HCT116 (cell line): ENCODE data around the gene NTSR1. TPM values are rescaled to one million over a fixed set of nuclear protein-coding genes. Genes with fewer than 3 reads are reported as not detected.
A peak's percentile ranks its signal among the peaks of the same experiment; 100 is the strongest.

Source experiments
- ATAC-seq: fragments of 200-7000 bp; cut with Tn5 transposase; 2 replicates; pipeline ENCODE4 v1.9.1; 2020; ENCODE audit warnings: mild to moderate bottlenecking, moderate library complexity
- BruUV-seq: library from RNA; stranded (reverse); fragments of 400-500 nt; replicated peaks from 2 replicates; lab custom pipeline; 2021; lab: Mats Ljungman, UMichigan
- CTCF ChIA-PET: fragments of 300-600 bp; sonication (Branson Sonifier 250); formaldehyde crosslinking; loops from one replicate; lab custom pipeline; 2021; ENCODE audit warnings: antibody characterized with exemption; lab: Charles Lee
- POLR2A ChIA-PET: fragments of 300-600, 350-600 bp; sonication (Branson Sonifier 250); formaldehyde crosslinking; loops from one replicate; lab custom pipeline; 2021; ENCODE audit warnings: antibody characterized with exemption; lab: Charles Lee
- RAD21 ChIA-PET, 2 experiments: fragments of 300-600 bp; sonication (Branson Sonifier 250); formaldehyde crosslinking; loops; one replicate each; lab custom pipeline; 2023; ENCODE audit warnings: low total read pairs in 2 of 2; ENCODE audit not compliant: uncharacterized antibody in 2 of 2, unreplicated experiment in 2 of 2, low non-redundant PET in 1 of 2; lab: Charles Lee
- DNase-seq: peaks from one replicate; pipeline ENCODE4 v3.0.0-alpha.2; 2010; ENCODE audit warnings: low read depth, low spot score
- H2AFZ ChIP-seq: fragments of 200-600 bp; shearing (Covaris generic), sonication (generic); 2 replicates; pipeline ENCODE4 v1.6.1; 2017; ENCODE audit warnings: low read depth, mixed run types, mixed read lengths, antibody characterized with exemption, low read length; ENCODE audit not compliant: poor library complexity, severe bottlenecking
- H3K27ac ChIP-seq: 2 replicates; pipeline ENCODE4 v1.5.1; 2012; ENCODE audit warnings: low read depth, low read length
- H3K27me3 ChIP-seq: fragments of 200-600 bp; sonication (generic); 2 replicates; pipeline ENCODE4 v1.6.1; 2016; ENCODE audit warnings: mixed run types, low read length, mixed read lengths; ENCODE audit not compliant: insufficient read depth
- H3K36me3 ChIP-seq, 2 experiments: fragments of 200-500 bp in 1 of 2; fragments of 200-600 bp in 1 of 2; sonication (Bioruptor generic) in 1 of 2; sonication (generic) in 1 of 2; 2 replicates each; pipeline versions ENCODE4 v1.5.1 to v1.6.1; 2014 to 2016; ENCODE audit warnings: low read length in 2 of 2, inconsistent platforms in 1 of 2, mixed read lengths in 1 of 2, mixed run types in 1 of 2; ENCODE audit not compliant: insufficient read depth in 2 of 2, control insufficient read depth in 1 of 2
- H3K4me1 ChIP-seq, 2 experiments: fragments of 200-600 bp in 1 of 2; sonication (generic) in 1 of 2; 2 replicates each; pipeline versions ENCODE4 v1.5.1 to v1.6.1; 2012 to 2017; ENCODE audit warnings: low read length in 2 of 2, inconsistent platforms in 1 of 2, mild to moderate bottlenecking in 1 of 2, mixed read lengths in 1 of 2, mixed run types in 1 of 2, moderate library complexity in 1 of 2; ENCODE audit not compliant: insufficient read depth in 2 of 2, control insufficient read depth in 1 of 2
- H3K4me2 ChIP-seq: fragments of 200-600 bp; sonication (generic); 2 replicates; pipeline ENCODE4 v1.6.1; 2017; ENCODE audit warnings: mixed run types, low read length, mixed read lengths
- H3K4me3 ChIP-seq, 2 experiments: fragments of 200-600 bp in 1 of 2; sonication (generic) in 1 of 2; replicated peaks in 1 of 2; 2 replicates each; pipeline ENCODE4 v1.5.1; 2011 to 2016; ENCODE audit warnings: low read length in 2 of 2, control low read depth in 1 of 2, low read depth in 1 of 2, mild to moderate bottlenecking in 1 of 2, mixed read lengths in 1 of 2, mixed run types in 1 of 2
- H3K79me2 ChIP-seq: fragments of 200-600 bp; sonication (generic); 2 replicates; pipeline ENCODE4 v1.6.1; 2017; ENCODE audit warnings: mild to moderate bottlenecking, mixed run types, low read length, moderate library complexity, mixed read lengths; ENCODE audit not compliant: insufficient read depth
- H3K9ac ChIP-seq: fragments of 200-600 bp; sonication (generic); 2 replicates; pipeline ENCODE4 v1.6.1; 2016; ENCODE audit warnings: low read length, mixed read lengths
- H3K9me2 ChIP-seq: fragments of 200-600 bp; sonication (generic), shearing (Covaris generic); 2 replicates; pipeline ENCODE4 v1.6.1; 2017; ENCODE audit warnings: mixed run types, mild to moderate bottlenecking, moderate library complexity; ENCODE audit not compliant: insufficient read depth
- H3K9me3 ChIP-seq, 2 experiments: fragments of 200-500 bp in 1 of 2; fragments of 200-600 bp in 1 of 2; sonication (Bioruptor generic) in 1 of 2; sonication (generic) in 1 of 2; 2 replicates each; pipeline ENCODE4 v1.6.1; 2014 to 2017; ENCODE audit warnings: low read length in 2 of 2, mixed read lengths in 2 of 2, inconsistent platforms in 1 of 2, low read depth in 1 of 2, mild to moderate bottlenecking in 1 of 2, mixed run types in 1 of 2, moderate library complexity in 1 of 2; ENCODE audit not compliant: control insufficient read depth in 1 of 2, insufficient read depth in 1 of 2
- H4K20me1 ChIP-seq: fragments of 200-600 bp; sonication (generic), shearing (Covaris generic); 2 replicates; pipeline ENCODE4 v1.6.1; 2017; ENCODE audit warnings: mixed run types, mild to moderate bottlenecking, moderate library complexity; ENCODE audit not compliant: insufficient read depth
- POLR2A ChIP-seq: IDR thresholded peaks from 2 replicates; pipeline ENCODE4 v1.7.0; 2011; ENCODE audit warnings: borderline replicate concordance; ENCODE audit not compliant: insufficient read depth, insufficient read length; ENCODE audit errors: extremely low read depth
- SRF ChIP-seq: IDR thresholded peaks from 2 replicates; pipeline ENCODE4 v1.6.1; 2012; ENCODE audit warnings: low read depth
- TCF7L2 ChIP-seq: IDR thresholded peaks from 2 replicates; pipeline ENCODE4 v1.7.0; 2011; ENCODE audit warnings: borderline replicate concordance, inconsistent platforms; ENCODE audit not compliant: insufficient read depth, insufficient read length; ENCODE audit errors: extremely low read depth
- ZFX ChIP-seq: fragments of 450-650 bp; IDR thresholded peaks from 2 replicates; pipeline ENCODE4 v1.6.1; 2017
- intact Hi-C: fragments of 100-400 bp; cut with micrococcal nuclease; formaldehyde crosslinking; loops from 2 replicates; pipeline ENCODE4 v1.10.0; 2022
- total RNA-seq: library from RNA; stranded (reverse); gene quantifications from one replicate; pipeline ENCODE4 v1.2.1, GENCODE V29; 2021; ENCODE audit not compliant: unreplicated experiment
- TF ChIP-seq, protein P1 (sequence below), 3 experiments: fragments of 200-600 bp in 1 of 3; sonication (generic) in 1 of 3; IDR thresholded peaks in 2 of 3; conservative IDR thresholded peaks in 1 of 3; 2 replicates each; pipeline ENCODE4 v1.5.1; 2012 to 2017; ENCODE audit warnings: low read depth in 2 of 3, low read length in 2 of 3, antibody characterized with exemption in 1 of 3, borderline replicate concordance in 1 of 3, control low read depth in 1 of 3, mild to moderate bottlenecking in 1 of 3, mixed read lengths in 1 of 3, mixed run types in 1 of 3, moderate library complexity in 1 of 3; ENCODE audit not compliant: insufficient read depth in 1 of 3

The NTSR1 gene
- total RNA-seq, 1 experiment from 2014 or later = 187 TPM

DNA sequence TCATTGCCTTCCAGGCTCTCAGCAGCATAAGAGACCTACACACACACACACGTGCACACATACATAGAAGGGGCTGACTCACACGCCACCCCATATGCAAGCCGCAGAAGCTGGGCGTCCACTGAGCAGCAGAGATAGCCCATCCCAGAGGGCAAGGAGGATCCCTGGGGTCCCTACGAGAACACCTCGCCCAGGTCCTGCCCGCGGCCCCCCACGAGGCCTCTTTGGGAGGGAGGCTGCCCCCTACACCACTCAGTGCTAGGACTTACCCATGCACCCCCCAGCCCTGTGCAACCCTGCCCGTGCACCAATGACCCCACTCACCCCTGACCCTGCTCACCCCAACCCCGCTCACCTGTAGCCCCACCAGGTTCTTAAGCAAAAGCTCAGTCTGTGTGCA lies 20.6 kb upstream of the NTSR1 start (continued):
- TF ChIP-seq, protein P1, sequence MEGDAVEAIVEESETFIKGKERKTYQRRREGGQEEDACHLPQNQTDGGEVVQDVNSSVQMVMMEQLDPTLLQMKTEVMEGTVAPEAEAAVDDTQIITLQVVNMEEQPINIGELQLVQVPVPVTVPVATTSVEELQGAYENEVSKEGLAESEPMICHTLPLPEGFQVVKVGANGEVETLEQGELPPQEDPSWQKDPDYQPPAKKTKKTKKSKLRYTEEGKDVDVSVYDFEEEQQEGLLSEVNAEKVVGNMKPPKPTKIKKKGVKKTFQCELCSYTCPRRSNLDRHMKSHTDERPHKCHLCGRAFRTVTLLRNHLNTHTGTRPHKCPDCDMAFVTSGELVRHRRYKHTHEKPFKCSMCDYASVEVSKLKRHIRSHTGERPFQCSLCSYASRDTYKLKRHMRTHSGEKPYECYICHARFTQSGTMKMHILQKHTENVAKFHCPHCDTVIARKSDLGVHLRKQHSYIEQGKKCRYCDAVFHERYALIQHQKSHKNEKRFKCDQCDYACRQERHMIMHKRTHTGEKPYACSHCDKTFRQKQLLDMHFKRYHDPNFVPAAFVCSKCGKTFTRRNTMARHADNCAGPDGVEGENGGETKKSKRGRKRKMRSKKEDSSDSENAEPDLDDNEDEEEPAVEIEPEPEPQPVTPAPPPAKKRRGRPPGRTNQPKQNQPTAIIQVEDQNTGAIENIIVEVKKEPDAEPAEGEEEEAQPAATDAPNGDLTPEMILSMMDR (IDR thresholded peaks at IDR 0.05 in 2 of 3, conservative IDR thresholded peaks at IDR 0.05 in 1 of 3; ENCODE audit: borderline replicate concordance in 1 of 3, insufficient read depth in 1 of 3, low read depth in 2 of 3, low read length in 2 of 3) = no peak
- TF ChIP-seq ZFX (no peak), SRF (no peak), TCF7L2 (no peak)

DNA sequence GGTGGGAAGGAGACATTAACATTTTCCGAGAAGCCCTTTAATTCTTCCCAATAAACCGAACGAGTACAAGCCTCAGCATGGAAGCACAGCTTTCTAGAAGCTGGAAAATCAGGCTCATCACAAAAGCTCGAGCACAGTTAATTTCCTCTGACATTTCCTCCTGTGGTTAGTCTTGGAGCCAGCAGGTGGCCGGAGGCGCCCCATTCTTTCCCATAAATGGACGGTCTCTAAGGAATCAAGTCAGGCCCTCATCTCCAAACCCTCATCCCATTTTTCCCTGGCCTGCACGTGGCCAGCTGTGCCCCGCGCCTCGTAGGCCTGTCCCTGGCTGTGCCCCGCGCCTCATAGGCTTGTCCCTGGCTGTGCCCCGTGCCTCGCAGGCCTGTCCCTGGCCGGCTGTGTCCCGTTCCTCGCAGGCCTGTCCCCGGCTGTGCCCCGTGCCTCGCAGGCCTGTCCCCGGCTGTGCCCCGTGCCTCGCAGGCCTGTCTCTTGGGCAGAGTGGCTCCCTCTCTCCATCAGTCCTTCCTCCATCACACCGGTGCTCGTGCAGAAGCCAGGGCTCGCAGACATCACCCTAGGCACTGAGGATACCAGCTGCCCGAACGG lies 19.7 kb upstream of the NTSR1 start:
- intact Hi-C loops = no loop called here

More for the DNA sequence above, 19.7 kb upstream of the NTSR1 start:
- Histone ChIP-seq H3K9me3 (no peaks in the 10 kb centered on the region), H3K9me2 (no peaks in the 10 kb centered on the region), H2AFZ (no peak overlapping the region), H3K9ac (no peak overlapping the region), H3K4me1 (peaks cover 6 to 24% of the 10 kb centered on the region in 2 experiments)
- BruUV-seq = no TSS peak
- RAD21 ChIA-PET = no interaction called here
- ATAC-seq = peak; percentile 57
- TF ChIP-seq POLR2A = no peak
- TF ChIP-seq, protein P1 (IDR thresholded peaks at IDR 0.05 in 2 of 3, conservative IDR thresholded peaks at IDR 0.05 in 1 of 3; ENCODE audit: borderline replicate concordance in 1 of 3, insufficient read depth in 1 of 3, low read depth in 2 of 3, low read length in 2 of 3) = peak in 1 of 3 experiments; percentile 33; a peak in 1 of 6 replicates
- TF ChIP-seq, all 23 proteins: peak for 1
- Histone ChIP-seq H3K36me3 (no peaks in the 10 kb centered on the region), H4K20me1 (no peaks in the 10 kb centered on the region), H3K79me2 (no peaks in the 10 kb centered on the region), H3K4me2 (peak overlapping the region; percentile 32), H3K27me3 (no peaks in the 10 kb centered on the region), H3K4me3 (no peak overlapping the region), H3K27ac (peak overlapping the region; percentile 27; the same call in 1 of the 2 replicates)
- DNase-seq = no peak
- ChIA-PET CTCF (interaction anchor here (1.0 kb wide), 1 partner anchor 19 kb away, joined by 3 read pairs; no protein-coding TSS in a partner anchor), POLR2A (no interaction called here)
